NCI-H1092 (cell line): ENCODE results near the gene TRMT11.
"Not testable (repeated sequence)": the region's sequence is repeated elsewhere in the genome, so short reads cannot be mapped to it uniquely, and the experiment has no call there.

Source experiments
- DNase-seq: peaks from one replicate; lab custom pipeline; 2025; lab: John Stamatoyannopoulos, UW

The TRMT11 gene

GRCh38 chr6:126047648-126048047, 61.3 kb downstream of the TRMT11 start:
- no peak for DNase-seq

GRCh38 chr6:126048635-126049034, 62.3 kb downstream of the TRMT11 start:
- no peak for DNase-seq

DNA sequence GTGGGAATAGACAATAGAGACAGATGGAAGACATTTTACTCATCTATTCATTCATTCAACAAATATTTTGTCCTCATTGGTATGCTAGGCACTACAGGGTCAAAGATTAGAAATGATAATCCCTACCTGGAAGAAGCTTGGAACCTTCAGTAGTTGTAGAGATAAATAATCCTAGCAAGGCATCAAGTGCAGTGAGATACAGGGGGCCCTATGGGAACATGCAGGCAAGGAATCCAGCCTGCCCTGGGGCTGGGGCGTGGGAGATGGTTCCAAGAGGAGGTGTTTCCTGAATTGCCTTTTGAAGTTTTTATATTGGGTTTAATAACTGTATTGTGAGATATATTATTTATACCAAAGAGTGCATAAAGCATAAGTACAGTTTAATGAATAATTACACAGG, 64.5 kb downstream of the TRMT11 start:
- DNase-seq = no peak

- DNase-seq = no peak
These were observed 65.5 kb downstream of the TRMT11 start for GRCh38 chr6:126051791-126052190.

DNA sequence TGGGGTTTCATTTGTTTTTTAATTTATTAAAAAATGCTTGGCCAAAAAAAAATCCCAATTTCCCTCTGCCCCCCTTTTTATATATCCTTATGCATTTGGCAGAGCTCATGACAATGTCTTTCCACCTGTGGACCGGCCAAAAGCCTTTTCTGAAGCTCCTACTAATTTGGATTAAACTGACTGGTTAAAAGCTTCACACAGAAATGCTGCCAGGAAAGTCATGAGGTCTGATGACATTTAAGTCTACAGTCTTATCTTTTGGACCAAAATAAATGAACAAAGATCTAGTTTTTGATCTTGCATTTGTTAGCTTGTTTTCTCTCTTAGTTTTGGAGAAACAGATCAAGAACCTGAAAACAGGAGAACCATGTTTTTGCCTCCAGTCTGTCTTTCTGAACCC, 66.1 kb downstream of the TRMT11 start:
- DNase-seq = no peak

DNA sequence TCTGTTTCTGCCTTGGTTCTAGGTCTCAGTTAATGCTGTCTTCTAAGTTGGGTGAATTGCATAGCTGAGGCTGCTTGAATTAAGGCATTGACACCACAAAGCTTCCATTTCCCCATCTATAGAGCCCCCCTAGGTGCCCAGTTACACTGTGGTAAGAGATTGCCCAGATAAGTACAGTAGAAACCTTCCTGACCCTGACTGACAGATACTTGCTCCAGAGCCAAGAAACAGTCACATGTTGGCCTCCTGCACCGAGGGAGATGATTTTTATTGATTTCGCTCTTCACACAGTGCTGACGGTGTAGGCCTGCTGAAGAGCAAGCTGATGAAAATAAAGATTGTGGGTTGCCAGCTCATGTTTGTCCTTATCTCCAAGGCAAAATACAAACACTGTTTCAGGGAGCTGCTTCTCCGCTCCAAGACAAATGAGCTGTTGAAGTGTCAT, 67.9 kb downstream of the TRMT11 start:
- no peak for DNase-seq

DNA sequence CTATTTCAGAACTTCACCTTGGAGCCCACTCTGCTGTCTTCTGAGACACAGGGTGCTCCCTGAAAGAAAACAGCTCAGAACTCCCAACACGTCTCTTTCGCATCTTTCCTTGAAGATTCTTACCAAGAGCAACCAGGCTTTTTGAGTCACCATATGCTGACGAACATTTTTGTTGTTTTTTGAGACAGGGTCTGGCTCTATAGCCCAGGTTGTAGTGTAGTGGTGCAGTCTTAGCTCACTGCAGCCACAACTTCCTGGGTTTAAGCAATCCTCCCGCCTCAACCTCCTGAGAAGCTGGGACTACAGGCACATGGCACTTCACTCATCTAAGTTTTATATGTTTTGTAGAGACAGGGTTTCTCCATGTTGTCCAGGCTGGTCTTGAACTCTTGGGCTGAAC, 68.5 kb downstream of the TRMT11 start:
- no peak for DNase-seq

DNA sequence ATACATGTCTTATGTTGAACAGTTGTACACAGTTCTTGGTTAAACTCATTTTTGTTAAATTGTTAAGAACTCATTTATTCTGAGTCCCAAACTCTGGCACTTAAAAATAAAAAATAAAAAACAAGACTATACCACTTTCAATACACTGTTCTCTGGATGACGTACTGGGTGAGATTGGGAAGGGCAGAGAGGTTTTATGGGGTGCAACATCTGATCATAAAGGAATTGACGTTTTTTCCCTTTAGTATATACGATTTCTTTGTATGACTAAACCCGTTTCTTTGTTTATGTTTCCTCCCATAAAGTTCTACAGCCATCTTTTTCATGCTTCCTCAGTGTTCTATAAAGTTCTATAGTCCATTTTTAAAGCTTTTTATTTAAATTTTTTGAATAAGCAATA, 69.1 kb downstream of the TRMT11 start:
- DNase-seq = no peak

DNA sequence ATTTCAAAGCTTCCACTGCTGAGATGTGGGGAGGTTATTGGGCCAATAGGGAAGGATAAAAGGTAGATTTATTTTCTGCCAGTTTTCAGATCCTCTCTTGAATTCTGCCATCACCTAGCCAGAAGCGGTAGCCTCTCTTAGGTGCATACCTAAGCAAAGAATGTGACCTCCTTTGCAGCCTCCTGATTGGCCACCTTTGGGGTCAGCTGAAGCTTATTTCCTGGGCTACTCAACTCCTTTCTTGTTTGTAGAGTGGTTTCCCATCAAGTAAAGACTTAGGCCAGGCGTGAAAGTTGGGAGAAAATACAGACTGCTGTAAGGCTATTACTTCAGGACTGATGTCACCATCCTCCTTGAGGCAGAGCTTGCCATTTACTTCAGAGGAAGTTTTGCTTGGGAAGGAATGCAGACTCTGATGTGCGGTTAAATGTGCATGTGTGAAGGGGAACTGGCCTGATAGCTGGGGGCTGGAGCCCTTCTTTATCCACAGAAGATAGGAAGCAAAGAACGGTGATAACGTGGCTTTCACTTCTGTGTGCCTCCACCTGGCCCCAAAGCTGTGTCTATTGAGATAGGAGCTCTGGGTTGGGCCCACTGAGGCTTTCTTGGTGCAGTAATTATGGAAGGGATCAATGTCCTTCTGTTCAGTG, 70.1 kb downstream of the TRMT11 start:
- no peak for DNase-seq

DNA sequence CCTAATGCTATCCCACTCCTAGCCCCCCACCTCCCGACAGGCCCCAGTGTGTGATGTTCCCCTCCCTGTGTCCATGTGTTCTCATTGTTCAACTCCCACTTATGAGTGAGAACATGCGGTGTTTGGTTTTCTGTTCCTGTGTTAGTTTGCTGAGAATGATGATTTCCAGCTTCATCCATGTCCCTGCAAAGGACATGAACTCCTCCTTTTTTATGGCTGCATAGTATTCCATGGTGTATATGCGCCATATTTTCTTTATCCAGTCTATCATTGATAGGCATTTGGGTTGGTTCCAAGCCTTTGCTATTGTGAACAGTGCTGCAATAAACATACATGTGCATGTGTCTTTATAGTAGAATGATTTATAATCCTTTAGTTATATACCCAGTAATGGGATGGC, 71.7 kb downstream of the TRMT11 start:
- not testable (repeated sequence) for DNase-seq

DNA sequence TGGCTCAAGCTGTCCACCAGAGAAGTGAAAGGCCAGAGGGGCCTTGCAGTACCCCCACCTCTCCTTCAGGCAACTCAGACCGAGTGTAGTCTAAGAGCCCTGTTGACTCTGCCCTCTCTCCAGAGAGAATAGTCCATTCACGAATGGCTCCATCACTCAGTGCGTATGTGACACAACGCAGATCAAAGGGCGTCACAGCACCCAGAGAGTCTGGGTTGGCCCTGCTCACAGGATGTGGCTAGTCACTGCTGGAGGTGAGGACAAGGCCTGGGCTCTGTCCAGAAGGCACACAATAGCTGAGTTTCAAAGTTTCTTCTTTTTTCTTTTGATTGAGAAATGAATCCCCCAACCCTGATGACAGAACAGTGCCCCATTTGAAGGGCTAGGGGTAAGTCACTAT, 74.1 kb downstream of the TRMT11 start:
- no peak for DNase-seq

GRCh38 chr6:126063512-126064146, 77.3 kb downstream of the TRMT11 start:
- DNase-seq = no peak

GRCh38 chr6:126064257-126064747, 78.0 kb downstream of the TRMT11 start:
- no peak for DNase-seq

GRCh38 chr6:126064748-126065401, 78.5 kb downstream of the TRMT11 start:
- DNase-seq = no peak

DNA sequence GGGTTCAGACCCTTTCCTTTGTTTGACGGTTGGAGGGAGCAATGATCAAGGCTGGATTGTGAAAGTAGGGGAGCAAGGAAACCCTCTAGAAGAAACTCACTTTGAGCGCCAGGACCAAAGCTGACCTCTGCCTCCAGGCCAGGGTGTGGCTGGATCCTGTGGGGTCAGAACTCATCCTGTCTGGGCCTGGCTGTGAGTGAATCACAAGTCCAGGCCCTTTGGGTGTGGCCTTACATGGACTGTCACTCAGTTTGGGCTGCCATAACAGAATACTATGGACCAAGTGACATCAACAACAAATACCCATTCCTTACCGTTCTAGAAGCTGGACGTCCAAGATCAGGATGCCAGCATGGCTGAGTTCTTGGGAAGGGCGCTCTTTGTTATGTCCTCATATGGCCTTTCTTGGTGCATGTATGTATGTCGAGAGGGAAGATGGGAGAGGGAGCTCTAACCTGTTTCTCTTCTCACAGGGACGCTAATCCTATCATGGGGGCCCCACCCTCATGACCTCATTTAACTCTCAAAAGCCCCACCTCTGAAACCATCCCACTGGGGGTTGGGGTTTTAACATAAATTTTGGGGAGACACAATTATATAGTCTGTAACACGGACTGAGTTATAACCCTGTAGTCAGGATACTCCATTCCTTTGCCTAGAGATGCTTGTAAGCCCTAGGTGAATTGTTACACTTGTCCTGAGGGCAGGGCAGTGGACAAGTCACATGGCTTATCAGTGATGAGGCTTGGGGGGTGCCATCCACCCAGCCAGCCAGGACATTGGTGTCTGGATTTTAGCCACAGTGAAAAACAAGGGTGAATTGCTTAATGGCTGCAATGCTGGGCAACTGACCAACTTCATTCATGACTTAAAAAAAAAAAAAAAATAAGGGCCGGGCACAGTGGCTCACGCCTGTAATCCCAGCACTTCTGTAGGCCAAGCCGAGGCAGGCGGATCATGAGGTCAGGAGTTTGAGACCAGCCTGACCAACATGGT, 80.0 kb downstream of the TRMT11 start:
- DNase-seq = no peak

GRCh38 chr6:126067073-126067472, 80.7 kb downstream of the TRMT11 start:
- no peak for DNase-seq

DNA sequence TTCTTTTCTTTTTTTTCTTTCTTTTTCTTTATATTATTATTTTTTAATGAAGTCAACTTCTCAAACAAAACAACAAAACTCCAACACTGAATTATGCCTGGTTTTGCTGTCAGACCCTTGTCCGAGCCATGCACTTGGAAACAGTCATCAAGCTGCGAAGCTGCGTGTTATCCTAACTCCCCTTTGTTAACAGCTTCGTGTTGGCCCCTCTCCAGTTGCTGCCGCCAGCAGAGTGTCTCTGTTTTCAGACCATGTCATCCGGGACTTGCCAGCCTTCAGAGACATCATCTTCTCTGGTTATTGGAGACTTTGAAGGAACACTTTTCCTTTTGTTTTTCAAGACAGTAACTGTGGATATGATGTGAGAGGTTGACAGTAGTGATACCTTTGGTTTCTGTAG, 83.1 kb downstream of the TRMT11 start:
- DNase-seq = no peak

- DNase-seq = no peak
These were observed 84.8 kb downstream of the TRMT11 start for GRCh38 chr6:126071000-126071647.

DNA sequence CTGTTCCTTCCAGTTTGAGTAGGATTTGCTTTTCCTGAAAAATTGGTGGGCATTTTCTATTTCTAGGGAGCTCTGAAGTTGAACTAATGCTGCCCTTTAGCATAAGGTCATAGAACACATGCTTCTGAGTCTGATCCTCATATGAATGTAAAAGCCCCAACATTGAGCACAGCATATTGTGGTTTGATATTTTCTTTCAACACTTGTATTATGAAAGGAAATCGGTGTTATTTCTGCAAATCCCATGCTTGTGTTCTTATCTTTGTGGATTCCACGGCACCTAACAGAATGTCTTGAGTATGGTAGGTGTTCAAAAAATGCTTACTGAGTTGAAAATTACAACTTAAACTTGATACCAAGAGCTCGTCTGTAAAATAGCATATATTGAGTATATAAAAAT, 85.8 kb downstream of the TRMT11 start:
- DNase-seq = no peak

DNA sequence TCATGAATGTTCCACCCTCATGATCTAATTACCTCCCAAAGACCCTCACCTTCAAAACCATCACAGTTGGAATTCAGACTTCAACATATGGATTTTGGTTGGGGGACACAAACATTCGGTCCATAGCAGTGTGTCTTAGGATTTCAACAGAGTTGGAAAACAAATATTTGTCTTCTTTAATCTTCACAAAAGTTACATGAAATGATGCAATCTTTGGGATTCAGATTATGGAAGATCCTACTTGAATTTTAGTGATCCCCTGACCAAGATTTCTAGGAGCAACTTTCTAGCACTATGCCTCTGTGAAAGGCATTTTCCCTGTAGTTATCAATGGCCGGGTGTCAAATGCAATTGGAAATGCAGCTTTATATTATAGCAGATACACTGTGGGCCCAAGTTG, 86.5 kb downstream of the TRMT11 start:
- no peak for DNase-seq

GRCh38 chr6:126075335-126076071, 89.2 kb downstream of the TRMT11 start:
- no peak for DNase-seq
